Activated CD4-positive, alpha-beta T cell treated with anti-CD3 and anti-CD28 coated beads for 4 hours (primary cell): ENCODE data around the gene NEURL3.
"Not testable (repeated sequence)": the region's sequence is repeated elsewhere in the genome, so short reads cannot be mapped to it uniquely, and the experiment has no call there.

Experiments
- DNase-seq, 2 donors: peaks; one replicate each; pipeline ENCODE4 v3.0.0-alpha.2; 2020

NEURL3 gene

DNA sequence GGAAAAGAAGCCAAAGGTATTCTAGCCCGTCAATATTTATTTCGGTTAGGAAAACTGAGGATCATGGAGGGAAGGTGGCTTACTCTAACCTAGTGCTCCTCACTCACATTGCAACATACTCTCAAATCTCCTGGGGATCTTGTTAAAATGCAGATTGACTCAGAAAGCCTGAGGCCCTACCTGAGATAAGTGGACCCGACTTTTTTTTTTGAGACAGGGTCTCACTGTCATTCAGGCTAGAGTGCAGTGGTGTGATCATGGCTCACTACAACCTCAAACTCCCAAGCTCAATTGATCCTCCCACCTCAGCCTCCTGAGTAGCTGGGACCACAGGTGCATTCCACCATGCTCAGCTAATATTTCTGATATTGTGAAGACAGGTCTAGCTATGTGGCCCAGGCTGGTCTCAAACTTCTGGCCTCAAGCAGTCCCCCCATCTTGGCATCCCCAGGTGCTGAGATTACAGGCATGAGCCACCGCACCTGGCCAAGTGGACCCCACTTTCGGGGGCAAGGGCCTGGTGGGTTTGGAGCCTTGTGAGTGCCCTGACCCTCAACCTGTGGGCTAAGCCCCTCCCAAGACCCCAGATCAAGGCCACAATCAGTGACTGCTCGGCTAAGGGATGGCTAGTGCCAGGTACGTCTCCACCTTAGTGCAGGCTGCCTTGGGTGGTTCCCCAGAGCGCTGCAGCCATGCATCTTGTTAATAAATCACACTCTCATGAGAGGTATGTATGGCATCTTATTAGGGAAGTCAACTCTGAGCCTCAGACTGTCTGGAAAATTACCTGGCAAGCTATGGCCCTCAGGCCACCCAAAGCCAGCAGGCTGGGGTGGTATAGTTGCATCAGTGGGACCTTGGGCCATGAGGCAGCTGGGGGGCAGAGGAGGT lies 1.1 kb upstream of the NEURL3 start:
- no peak for DNase-seq

- DNase-seq = no peak
These were observed 1.4 kb downstream of the NEURL3 start for GRCh38 chr2:96503637-96504243.

GRCh38 chr2:96502891-96503636 lies 2.1 kb downstream of the NEURL3 start:
- no peak for DNase-seq

DNA sequence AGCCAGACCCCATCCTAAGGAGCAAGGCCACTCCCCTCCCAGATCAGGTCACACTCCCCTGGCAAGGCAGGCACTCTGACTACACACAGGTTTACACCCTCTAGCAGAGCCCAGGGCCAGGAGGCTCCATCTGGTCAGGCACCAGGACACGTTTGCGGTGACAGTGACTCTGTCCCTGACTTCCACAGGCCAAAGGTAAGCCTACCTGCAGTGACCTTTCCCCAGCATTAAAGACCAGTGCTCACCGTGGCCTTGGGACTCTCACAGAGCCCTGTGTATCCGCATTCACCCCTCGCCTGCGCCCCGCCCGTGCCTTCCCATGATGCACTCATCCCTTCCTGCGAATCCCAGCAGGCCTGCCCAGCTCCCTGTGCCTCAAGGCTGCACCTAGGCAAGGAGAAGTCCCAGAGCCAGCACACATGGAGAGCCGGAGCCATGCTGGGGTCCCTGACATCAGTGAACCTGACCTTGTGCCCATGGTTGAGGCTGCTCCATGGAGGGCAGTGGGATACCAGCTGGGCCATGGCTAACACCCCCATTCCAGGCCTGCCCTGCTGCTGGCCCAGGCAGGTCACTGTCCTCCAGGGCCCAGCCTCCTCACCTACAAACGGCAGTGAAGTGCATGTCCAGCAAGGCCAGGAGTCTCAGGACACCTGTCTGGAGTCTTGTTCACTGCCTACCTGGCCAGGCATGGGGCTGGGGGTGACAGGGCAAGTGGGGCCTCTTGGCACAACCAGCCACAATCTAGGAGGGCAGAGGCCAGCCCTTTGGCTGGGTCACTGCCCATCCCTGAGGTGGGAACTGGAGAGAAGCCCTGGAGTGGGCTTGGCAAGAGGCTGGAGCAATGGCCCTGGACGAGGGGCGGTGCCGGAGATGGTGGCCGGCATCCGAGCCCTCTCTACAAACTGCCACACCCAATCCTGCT lies 3.0 kb downstream of the NEURL3 start:
- DNase-seq = no peak

DNA sequence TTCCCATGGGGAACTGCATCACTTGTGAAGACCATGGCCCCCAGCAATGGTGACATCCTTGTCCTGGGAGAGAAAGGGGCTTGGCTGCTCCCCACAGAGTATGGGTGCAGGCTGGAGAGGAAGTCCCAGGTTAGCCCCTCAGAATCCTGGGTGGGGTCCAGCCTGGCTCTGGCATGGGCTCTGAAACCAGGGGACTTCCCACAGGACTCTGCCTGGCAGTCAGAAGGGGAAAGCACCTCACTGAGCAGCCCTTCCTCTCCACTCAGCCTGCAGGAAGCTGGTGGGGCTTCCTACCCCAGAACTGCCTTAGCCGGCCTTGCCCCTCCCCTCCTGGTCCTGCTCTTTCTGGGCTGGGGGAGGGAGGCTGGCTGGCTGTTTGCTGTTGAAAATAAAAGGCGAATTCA lies 3.7 kb downstream of the NEURL3 start:
- DNase-seq = no peak

GRCh38 chr2:96500385-96501066 lies 4.6 kb downstream of the NEURL3 start:
- DNase-seq = no peak

DNA sequence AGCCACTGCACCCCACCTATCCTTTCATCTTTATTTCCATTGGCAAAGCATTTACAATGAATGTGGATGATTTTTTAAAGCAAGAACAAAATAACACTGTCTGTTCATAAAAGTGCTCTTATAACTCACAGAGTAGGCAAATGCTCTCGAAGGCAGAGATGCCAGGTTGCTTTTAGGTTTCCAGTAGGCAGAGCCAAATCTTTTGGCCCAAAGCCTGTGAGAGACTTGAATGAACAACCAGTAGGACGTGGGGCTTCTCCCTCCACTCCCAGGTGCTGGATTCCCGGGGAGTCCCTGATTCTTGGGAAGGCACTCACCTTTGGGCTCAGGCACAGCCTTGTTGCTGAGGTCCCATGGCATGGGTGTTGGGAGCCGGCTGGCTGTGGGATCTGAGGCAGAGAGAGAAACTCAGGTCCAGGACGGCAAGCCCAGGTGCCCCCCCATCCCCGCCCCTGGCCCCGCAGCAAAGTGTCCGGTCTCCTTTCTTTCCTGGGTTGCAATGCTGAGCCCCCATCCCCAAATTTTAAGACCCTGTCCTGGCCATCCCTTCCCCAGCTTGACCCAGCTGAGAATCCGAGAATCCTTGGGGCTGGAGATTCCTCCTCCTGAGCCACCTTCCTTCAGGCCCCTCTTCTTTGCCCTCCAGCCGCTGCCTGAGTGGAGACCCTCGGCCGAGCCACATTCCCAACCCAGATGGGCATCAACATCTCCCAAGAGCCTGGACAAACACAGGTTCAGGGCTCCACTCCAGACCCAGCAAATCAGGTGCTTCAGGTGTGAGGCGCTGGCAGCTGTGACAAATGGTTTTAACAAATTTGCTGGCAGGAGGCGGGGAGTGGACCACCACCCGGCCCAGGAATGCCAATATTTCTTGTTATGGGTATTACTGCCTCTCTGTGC lies 5.8 kb downstream of the NEURL3 start:
- DNase-seq = no peak

DNA sequence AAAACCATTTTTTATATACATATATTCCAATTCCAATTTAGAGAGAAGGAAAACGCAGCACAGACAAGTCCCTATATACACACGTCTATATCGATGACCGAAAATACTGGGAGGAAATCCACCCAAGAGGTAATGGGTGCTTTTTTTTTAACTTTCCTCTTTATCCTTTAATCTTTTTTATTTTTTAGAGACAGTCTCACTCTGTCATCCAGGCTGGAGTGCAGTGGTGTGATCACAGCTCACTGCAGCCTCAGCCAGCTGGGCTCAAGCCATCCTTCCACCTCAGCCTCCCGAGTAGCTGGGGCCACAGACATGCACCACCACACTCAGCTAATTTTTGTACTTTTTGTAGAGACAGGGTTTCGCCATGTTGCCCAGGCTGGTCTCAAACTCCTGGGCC lies 6.5 kb downstream of the NEURL3 start:
- DNase-seq = not testable (repeated sequence)

GRCh38 chr2:96498021-96498431 lies 7.1 kb downstream of the NEURL3 start:
- DNase-seq = no peak

GRCh38 chr2:96495982-96496629 lies 9.1 kb downstream of the NEURL3 start:
- no peak for DNase-seq

DNA sequence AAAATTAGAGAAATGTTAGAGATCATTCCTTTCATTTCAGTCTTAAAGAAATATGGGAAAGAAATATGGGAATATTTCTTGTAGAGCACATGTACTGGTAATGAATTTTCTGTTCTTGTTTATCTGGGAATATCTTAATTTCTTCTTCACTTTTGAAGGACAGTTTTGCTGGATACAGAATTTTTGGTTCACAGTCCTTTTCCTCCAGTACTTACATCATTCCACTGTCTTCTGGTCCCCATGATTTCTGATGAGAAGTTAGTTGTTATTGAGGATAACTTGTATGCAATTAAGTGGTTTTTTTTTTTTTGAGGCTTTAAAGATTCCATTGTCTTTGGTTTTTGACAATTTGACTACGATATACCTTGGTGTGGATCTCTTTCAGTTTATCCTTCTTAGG lies 11.0 kb downstream of the NEURL3 start:
- DNase-seq = no peak

DNA sequence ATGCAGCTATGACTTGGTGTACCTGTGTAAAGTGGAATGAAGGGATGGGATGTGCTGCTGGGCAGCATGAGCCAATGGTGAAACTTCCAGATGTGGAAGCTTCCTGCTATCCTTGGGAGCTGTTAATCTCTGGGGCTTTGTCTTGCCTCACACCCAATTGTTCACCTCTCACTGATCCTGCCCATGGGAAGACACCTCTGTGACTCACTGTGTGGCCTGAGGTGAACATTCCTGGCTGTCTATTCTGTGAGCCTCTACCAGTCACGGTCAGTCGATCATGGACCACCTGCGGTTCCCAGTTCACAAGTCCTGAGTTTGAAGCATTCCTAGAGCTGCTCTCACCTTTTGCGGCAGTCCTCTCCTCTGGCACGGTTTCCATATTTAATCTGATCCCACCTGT lies 12.1 kb downstream of the NEURL3 start:
- DNase-seq = no peak

DNA sequence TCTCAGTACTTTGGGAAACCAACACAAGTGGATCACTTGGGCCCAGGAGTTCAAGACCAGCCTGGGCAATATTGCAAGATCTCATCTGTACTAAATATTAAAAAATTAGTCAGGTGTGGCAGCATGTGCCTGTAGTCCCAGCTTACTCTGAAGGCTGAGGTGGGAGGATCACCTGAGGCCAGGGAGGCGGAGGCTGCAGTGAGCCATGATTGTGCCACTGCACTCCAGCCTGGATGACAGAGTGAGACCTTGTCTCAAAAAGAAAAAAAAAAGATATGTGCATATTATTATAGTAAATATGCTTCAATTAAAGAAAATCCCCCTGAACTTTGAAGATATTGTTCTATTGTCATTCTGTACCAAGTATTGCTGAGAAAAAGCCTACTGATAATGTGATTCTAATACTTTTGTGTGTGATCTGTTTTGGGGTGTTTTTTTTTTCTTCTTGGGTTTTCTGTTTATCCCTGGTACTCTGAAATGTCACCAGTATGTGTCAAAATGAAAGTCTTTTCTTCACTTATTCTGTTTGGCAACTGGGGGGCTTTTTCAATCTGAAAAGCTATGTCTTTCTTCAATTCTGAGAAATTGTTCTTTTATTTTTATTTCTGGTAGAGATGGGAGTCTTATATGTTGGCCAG lies 13.2 kb downstream of the NEURL3 start:
- DNase-seq = no peak

- DNase-seq = no peak
These were observed 15.5 kb downstream of the NEURL3 start for GRCh38 chr2:96489663-96490062.

GRCh38 chr2:96489261-96489660 lies 15.9 kb downstream of the NEURL3 start:
- no peak for DNase-seq

GRCh38 chr2:96486696-96487095 lies 18.5 kb downstream of the NEURL3 start:
- DNase-seq = no peak

- peak; percentile 83 to 87 for DNase-seq
These were observed 19.2 kb downstream of the NEURL3 start for GRCh38 chr2:96485751-96486651.

DNA sequence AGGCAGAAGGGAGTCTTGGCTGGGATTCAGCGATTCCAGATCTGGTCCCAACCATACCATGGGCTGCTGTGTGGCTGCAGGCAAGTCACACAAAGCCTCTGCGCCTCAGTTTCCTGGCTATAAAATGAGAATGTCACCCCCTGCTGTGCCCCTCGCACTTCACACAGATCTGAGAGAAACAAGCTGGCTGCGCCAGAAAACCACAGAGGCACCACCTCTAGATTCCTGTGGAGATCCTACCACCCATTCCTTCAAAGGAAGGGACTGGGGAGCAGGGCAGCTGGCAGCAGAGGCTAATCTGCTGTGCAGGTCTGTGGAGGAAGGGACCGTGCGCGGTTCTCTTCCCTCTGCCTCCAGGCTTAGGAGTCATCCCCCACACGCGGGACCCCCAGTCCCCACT lies 19.8 kb downstream of the NEURL3 start:
- DNase-seq = no peak

- no peak for DNase-seq
These were observed 21.1 kb downstream of the NEURL3 start for GRCh38 chr2:96484091-96484490.
